ENCODE results near the gene SLC22A4.

Gene SLC22A4

GRCh38 chr5:132259069-132259851 is 34.9 kb upstream of the SLC22A4 start:
- Mint-ChIP-seq H3K27me3 (peaks cover 18% of the 10 kb centered on the region), H3K4me1 (peaks cover 52% of the 10 kb centered on the region), H3K4me3 (no peak overlapping the region), H3K36me3 (ENCODE audit: low read depth) (no peaks in the 10 kb centered on the region), H3K9me3 (no peaks in the 10 kb centered on the region), H3K27ac (no peak overlapping the region)
- ATAC-seq (no peak), DNase-seq (no peak)

- no peak for DNase-seq
- peaks cover 18% of the 10 kb centered on the region for H3K27me3 Mint-ChIP-seq
- no peaks in the 10 kb centered on the region for H3K9me3 Mint-ChIP-seq
- H3K4me1 Mint-ChIP-seq, result peaks cover 60% of the 10 kb centered on the region
- ATAC-seq, result peak; percentile 13
- H3K36me3 Mint-ChIP-seq (ENCODE audit: low read depth), result no peaks in the 10 kb centered on the region
- H3K4me3 Mint-ChIP-seq, result peak overlapping the region; percentile 33
- peak overlapping the region; percentile 53 for H3K27ac Mint-ChIP-seq
These were observed 34.1 kb upstream of the SLC22A4 start for GRCh38 chr5:132260051-132260450.

GRCh38 chr5:132260714-132261551 is 33.3 kb upstream of the SLC22A4 start:
- ATAC-seq (peak; percentile 71), DNase-seq (peak; percentile 74)
- peaks cover 15% of the 10 kb centered on the region for H3K27me3 Mint-ChIP-seq
- peak overlapping the region; percentile 33 for H3K4me3 Mint-ChIP-seq
- no peaks in the 10 kb centered on the region for H3K9me3 Mint-ChIP-seq
- H3K4me1 Mint-ChIP-seq, result peaks cover 61% of the 10 kb centered on the region
- H3K27ac Mint-ChIP-seq, result peak overlapping the region; percentile 53
- no peaks in the 10 kb centered on the region for H3K36me3 Mint-ChIP-seq (ENCODE audit: low read depth)

GRCh38 chr5:132261881-132262845 is 32.0 kb upstream of the SLC22A4 start:
- Mint-ChIP-seq H3K4me1 (peaks cover 59% of the 10 kb centered on the region), H3K27me3 (peaks cover 7% of the 10 kb centered on the region), H3K36me3 (ENCODE audit: low read depth) (no peaks in the 10 kb centered on the region), H3K9me3 (no peaks in the 10 kb centered on the region), H3K27ac (peak overlapping the region; percentile 32), H3K4me3 (no peak overlapping the region)
- DNase-seq (no peak), ATAC-seq (no peak)

GRCh38 chr5:132262882-132263547 is 31.2 kb upstream of the SLC22A4 start:
- peak overlapping the region; percentile 77 for H3K27ac Mint-ChIP-seq
- H3K9me3 Mint-ChIP-seq, result no peaks in the 10 kb centered on the region
- DNase-seq (no peak), ATAC-seq (no peak)
- no peaks in the 10 kb centered on the region for H3K36me3 Mint-ChIP-seq (ENCODE audit: low read depth)
- peaks cover 5% of the 10 kb centered on the region for H3K27me3 Mint-ChIP-seq
- peaks cover 66% of the 10 kb centered on the region for H3K4me1 Mint-ChIP-seq
- H3K4me3 Mint-ChIP-seq, result no peak overlapping the region

- H3K4me1 Mint-ChIP-seq, result peaks cover 73% of the 10 kb centered on the region
- no peaks in the 10 kb centered on the region for H3K36me3 Mint-ChIP-seq (ENCODE audit: low read depth)
- peak; percentile 75 for ATAC-seq
- H3K4me3 Mint-ChIP-seq, result no peak overlapping the region
- H3K27me3 Mint-ChIP-seq, result no peaks in the 10 kb centered on the region
- H3K9me3 Mint-ChIP-seq, result no peaks in the 10 kb centered on the region
- DNase-seq, result peak; percentile 58
- peak overlapping the region; percentile 77 for H3K27ac Mint-ChIP-seq
These were observed 30.5 kb upstream of the SLC22A4 start for GRCh38 chr5:132263548-132264261.

GRCh38 chr5:132264546-132265335 is 29.5 kb upstream of the SLC22A4 start:
- no peaks in the 10 kb centered on the region for H3K27me3 Mint-ChIP-seq
- no peaks in the 10 kb centered on the region for H3K36me3 Mint-ChIP-seq (ENCODE audit: low read depth)
- H3K27ac Mint-ChIP-seq, result peak overlapping the region; percentile 77
- ATAC-seq, result no peak
- no peak for DNase-seq
- H3K4me3 Mint-ChIP-seq, result no peak overlapping the region
- H3K4me1 Mint-ChIP-seq, result peaks cover 73% of the 10 kb centered on the region
- H3K9me3 Mint-ChIP-seq, result no peaks in the 10 kb centered on the region

GRCh38 chr5:132265336-132266030 is 28.7 kb upstream of the SLC22A4 start:
- H3K9me3 Mint-ChIP-seq, result no peaks in the 10 kb centered on the region
- H3K36me3 Mint-ChIP-seq (ENCODE audit: low read depth), result no peaks in the 10 kb centered on the region
- ATAC-seq (no peak), DNase-seq (no peak)
- H3K27me3 Mint-ChIP-seq, result no peaks in the 10 kb centered on the region
- no peak overlapping the region for H3K27ac Mint-ChIP-seq
- no peak overlapping the region for H3K4me3 Mint-ChIP-seq
- peaks cover 66% of the 10 kb centered on the region for H3K4me1 Mint-ChIP-seq

- H3K27me3 Mint-ChIP-seq, result no peaks in the 10 kb centered on the region
- H3K36me3 Mint-ChIP-seq (ENCODE audit: low read depth), result no peaks in the 10 kb centered on the region
- peaks cover 58% of the 10 kb centered on the region for H3K4me1 Mint-ChIP-seq
- no peak for ATAC-seq
- no peak for DNase-seq
- H3K9me3 Mint-ChIP-seq, result no peaks in the 10 kb centered on the region
- H3K27ac Mint-ChIP-seq, result no peak overlapping the region
- H3K4me3 Mint-ChIP-seq, result no peak overlapping the region
These were observed 28.0 kb upstream of the SLC22A4 start for GRCh38 chr5:132266031-132266835.

- no peaks in the 10 kb centered on the region for H3K36me3 Mint-ChIP-seq (ENCODE audit: low read depth)
- no peak for DNase-seq
- H3K27ac Mint-ChIP-seq, result no peak overlapping the region
- H3K4me3 Mint-ChIP-seq, result no peak overlapping the region
- no peaks in the 10 kb centered on the region for H3K27me3 Mint-ChIP-seq
- ATAC-seq, result no peak
- H3K4me1 Mint-ChIP-seq, result peaks cover 53% of the 10 kb centered on the region
- no peaks in the 10 kb centered on the region for H3K9me3 Mint-ChIP-seq
These were observed 27.4 kb upstream of the SLC22A4 start for GRCh38 chr5:132266836-132267160.

GRCh38 chr5:132267166-132267739 is 26.9 kb upstream of the SLC22A4 start:
- Mint-ChIP-seq H3K4me3 (no peak overlapping the region), H3K27ac (peak overlapping the region; percentile 32), H3K9me3 (no peaks in the 10 kb centered on the region), H3K27me3 (no peaks in the 10 kb centered on the region), H3K36me3 (ENCODE audit: low read depth) (no peaks in the 10 kb centered on the region), H3K4me1 (peaks cover 50% of the 10 kb centered on the region)
- ATAC-seq, result no peak
- no peak for DNase-seq

Measured in activated naive CD8-positive, alpha-beta T cell treated with anti-CD3 and anti-CD28 coated beads, Interleukin-2, amount 50 U/mL, for 24 hours (primary cell).